Measurements from ENCODE around the gene ALOXE3.
A peak's percentile ranks its signal among the peaks of the same experiment; 100 is the strongest.

The ALOXE3 gene

DNA sequence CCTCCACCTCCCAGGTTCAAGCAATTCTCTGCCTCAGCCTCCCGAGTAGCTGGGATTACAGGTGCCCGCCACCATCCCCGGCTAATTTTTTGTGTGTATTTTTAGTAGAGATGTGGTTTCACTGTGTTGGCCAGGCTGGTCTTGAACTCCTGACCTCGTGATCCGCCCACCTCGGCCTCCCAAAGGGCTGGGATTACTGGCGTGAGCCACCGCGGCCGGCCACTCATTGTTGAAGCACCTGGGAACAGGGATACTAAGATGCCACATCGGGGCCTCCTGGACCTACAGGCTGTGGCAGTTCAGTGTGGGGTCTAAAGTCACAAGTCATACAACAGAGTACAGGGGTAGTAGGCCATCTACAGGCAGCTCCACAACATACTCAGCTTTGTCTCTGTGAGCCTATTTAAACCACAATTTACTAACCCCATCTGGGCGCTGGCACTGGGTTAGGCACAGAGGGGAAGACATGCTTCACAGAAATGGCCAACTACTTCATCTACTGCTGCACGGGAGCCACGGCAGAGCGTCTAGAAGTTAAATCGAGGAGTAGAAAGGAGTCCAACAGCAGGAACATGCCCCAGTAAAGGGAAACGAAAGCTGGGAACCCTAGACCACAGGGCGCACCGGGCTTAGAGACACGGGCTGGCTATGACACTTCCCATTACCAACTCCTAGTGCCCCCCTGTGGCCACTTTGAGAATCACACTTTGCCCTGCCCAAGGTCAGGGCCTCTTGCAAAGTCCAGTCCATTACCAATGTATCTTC lies 40.1 kb upstream of the ALOXE3 start:
- no peak overlapping the region for H3K4me3 ChIP-seq (ENCODE audit: low read depth, low read length)

DNA sequence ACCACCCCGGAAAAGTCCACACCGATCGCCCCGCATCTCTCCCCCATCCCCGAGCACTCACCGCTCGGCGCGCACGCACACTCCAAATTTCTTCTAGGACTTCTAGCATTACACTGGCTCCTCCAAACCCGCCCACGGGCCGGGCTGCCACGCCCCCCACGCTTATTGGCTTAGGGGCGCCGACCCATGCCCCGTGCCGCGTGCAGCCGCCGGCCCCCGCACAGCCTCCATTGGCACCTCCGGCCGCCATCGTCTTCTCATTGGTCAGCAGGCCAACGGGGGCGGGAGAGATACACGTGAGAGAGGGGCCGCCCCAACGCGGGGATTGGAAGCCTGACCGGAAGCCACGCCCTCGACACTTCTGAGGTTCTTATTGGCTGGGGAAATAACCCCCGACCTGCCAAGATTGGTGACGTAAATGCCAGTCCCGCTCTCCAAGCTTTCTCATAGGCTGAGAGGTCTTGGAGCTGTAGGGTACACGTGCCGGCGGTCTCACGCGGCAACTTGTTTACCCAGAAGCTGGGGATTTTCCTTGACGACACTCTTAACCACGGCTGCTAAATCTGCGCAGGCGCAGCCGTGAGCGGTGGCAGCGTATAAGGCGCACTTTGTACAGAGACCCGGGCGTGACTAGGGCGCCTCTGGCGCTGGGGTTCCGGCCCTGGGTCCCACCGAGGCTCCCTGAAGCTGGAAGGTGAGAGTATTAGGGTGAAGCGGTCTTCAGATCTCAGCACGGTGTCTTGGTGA lies 38.1 kb upstream of the ALOXE3 start:
- in situ Hi-C loops (cut with HindIII; ENCODE audit: low sequenced_read_pairs) = no loop called here
- H3K4me3 ChIP-seq (ENCODE audit: low read depth, low read length) = peak overlapping the region; percentile 73
- TF ChIP-seq, protein P1, sequence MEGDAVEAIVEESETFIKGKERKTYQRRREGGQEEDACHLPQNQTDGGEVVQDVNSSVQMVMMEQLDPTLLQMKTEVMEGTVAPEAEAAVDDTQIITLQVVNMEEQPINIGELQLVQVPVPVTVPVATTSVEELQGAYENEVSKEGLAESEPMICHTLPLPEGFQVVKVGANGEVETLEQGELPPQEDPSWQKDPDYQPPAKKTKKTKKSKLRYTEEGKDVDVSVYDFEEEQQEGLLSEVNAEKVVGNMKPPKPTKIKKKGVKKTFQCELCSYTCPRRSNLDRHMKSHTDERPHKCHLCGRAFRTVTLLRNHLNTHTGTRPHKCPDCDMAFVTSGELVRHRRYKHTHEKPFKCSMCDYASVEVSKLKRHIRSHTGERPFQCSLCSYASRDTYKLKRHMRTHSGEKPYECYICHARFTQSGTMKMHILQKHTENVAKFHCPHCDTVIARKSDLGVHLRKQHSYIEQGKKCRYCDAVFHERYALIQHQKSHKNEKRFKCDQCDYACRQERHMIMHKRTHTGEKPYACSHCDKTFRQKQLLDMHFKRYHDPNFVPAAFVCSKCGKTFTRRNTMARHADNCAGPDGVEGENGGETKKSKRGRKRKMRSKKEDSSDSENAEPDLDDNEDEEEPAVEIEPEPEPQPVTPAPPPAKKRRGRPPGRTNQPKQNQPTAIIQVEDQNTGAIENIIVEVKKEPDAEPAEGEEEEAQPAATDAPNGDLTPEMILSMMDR (IDR thresholded peaks at IDR 0.05; ENCODE audit: low read depth, low read length) = no peak
- DNase-seq (ENCODE audit: low read depth, low spot score) = peak; percentile 100

More for the DNA sequence above, 40.1 kb upstream of the ALOXE3 start:
- in situ Hi-C loops (cut with HindIII; ENCODE audit: low sequenced_read_pairs) = no loop called here
- DNase-seq (ENCODE audit: low read depth, low spot score) = peak; percentile 92
- TF ChIP-seq, protein P1 (IDR thresholded peaks at IDR 0.05; ENCODE audit: low read depth, low read length) = peak; percentile 87

DNA sequence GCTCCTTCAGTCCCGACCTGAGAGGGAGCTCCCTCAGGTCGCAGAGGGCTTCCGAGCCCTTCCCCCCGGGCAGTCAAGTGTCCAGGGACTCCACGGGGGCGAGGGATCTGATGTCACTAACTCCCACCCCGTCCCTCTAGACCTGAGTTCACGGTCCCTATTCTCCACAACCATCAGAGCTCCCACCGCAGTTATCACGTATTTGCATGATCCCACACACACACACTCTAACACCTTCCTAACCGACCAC lies 37.6 kb upstream of the ALOXE3 start:
- TF ChIP-seq, protein P1 (IDR thresholded peaks at IDR 0.05; ENCODE audit: low read depth, low read length) = no peak
- DNase-seq (ENCODE audit: low read depth, low spot score) = no peak

DNA sequence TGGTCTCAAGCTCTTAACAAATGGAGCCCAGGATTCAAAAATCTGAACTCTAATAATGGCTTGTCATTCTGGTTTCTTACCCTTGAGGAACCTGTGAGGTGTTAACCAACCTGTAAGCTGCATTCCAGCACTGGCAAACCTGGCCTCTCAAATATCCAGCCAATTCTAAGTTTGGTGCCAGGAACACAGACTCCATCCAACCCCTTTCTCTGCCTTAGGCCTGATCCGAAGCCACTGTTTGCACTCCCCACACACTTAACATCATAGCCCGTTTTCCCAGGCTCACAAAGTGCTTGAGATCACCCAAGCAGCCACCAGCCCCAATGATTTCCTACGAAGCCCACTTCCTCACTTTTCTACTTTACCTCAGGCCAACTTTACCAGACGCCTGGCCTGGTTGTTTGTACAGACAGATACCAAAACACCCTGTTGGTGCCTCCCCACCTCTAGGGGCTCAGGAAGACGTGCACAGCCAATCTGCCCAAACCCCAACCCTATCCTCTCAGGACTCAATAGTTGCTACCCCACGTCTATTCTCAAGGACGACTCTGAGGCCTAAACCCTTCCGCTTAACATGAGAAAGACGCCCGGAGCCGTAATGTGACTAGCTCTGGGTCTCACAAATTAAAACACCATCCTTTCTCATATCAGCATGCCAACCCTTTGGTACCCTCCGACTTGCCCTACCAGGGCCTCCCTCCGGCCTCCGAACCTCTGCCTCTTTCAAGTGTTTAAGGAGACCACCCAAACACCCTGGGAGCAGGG lies 37.1 kb upstream of the ALOXE3 start:
- in situ Hi-C loops (cut with HindIII; ENCODE audit: low sequenced_read_pairs) = no loop called here
- DNase-seq (ENCODE audit: low read depth, low spot score) = no peak
- H3K4me3 ChIP-seq (ENCODE audit: low read depth, low read length) = peak overlapping the region; percentile 73
- TF ChIP-seq, protein P1 (IDR thresholded peaks at IDR 0.05; ENCODE audit: low read depth, low read length) = no peak

More for the DNA sequence above, 37.6 kb upstream of the ALOXE3 start:
- peak overlapping the region; percentile 73 for H3K4me3 ChIP-seq (ENCODE audit: low read depth, low read length)
- in situ Hi-C loops (cut with HindIII; ENCODE audit: low sequenced_read_pairs) = no loop called here

DNA sequence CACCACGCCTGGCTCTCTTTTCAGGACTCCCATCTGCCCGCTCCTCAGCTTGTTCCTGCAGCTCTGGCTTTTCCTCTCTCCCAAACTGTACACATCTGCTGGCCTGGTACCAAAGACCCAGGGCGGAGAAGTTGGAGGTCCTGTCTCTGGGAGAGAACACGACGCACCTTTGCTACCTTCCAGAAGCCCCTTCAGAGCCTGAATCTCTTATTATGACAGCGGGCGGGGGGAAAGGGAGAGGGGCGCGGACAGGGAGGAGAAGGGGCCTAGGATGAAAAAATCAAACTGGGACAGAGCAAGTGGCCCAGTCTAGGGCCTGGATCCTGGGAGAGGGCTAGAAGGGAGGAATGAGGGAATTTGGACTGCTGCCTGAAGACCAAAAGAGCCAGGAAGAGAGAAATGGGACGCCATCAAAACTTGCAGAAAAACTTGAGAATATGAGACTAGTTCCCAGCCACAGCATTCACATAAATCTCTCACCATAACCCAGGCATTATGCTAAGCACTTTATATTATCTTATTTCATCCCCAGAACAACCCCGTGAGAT lies 36.4 kb upstream of the ALOXE3 start:
- TF ChIP-seq, protein P1 (IDR thresholded peaks at IDR 0.05; ENCODE audit: low read depth, low read length) = no peak
- H3K4me3 ChIP-seq (ENCODE audit: low read depth, low read length) = peak overlapping the region; percentile 73
- in situ Hi-C loops (cut with HindIII; ENCODE audit: low sequenced_read_pairs) = no loop called here
- DNase-seq (ENCODE audit: low read depth, low spot score) = no peak

DNA sequence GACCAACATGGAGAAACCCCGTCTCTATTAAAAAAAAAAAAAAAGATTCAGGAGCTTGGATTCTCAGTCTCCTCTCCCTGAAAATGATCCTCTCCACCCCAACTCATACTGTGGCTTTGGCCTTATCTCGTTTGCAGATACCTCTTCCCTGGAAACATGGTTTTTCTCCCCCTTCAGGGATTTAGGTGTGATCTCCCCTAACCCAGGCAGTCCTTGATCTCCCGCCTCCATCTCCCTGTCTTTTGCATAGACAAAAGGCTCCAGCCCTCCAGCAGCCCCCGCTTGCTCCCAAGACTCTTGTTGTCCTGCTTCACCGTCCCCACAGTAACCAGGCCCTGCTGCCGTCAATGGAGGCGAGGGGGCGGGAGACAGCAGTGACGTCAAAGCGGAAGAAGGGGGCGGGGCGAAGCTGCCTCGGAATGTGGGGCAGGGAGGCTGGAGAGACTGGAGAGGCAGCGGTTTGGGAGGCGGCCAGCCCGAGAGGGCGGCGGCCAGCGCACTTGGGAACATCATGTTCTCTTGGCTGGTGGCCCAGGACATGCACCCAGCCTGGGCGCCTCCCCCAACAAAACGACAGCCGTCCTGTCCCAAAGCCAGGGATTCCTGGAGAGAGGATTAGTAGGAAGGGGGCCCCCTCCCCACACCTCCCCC lies 35.8 kb upstream of the ALOXE3 start:
- in situ Hi-C loops (cut with HindIII; ENCODE audit: low sequenced_read_pairs) = no loop called here
- DNase-seq (ENCODE audit: low read depth, low spot score) = peak; percentile 100
- peak overlapping the region; percentile 73 for H3K4me3 ChIP-seq (ENCODE audit: low read depth, low read length)
- TF ChIP-seq, protein P1 (IDR thresholded peaks at IDR 0.05; ENCODE audit: low read depth, low read length) = no peak

Data from astrocyte of the spinal cord (primary cell).